Transverse colon (tissue), 4 donors: Measurements from ENCODE around the gene WTIP. TPM values are rescaled to one million over a fixed set of nuclear protein-coding genes. Genes with fewer than 3 reads are reported as not detected.
"Not testable (repeated sequence)": the region's sequence is repeated elsewhere in the genome, so short reads cannot be mapped to it uniquely, and the experiment has no call there.

Source experiments
- DNase-seq: peaks from one replicate; pipeline ENCODE4 v3.0.0-alpha.2; 2019
- H3K27ac ChIP-seq, 4 donors: fragments of 200-600 bp; sonication (generic); 2 replicates each; pipeline ENCODE4 v1.5.1; 2016 to 2018; ENCODE audit warnings: inconsistent platforms in 4 of 4
- H3K27me3 ChIP-seq: fragments of 200-600 bp; sonication (generic); 2 replicates; pipeline ENCODE4 v1.5.1; 2017; ENCODE audit warnings: inconsistent platforms
- H3K36me3 ChIP-seq, 4 donors: fragments of 200-600 bp; sonication (generic); 2 replicates each; pipeline ENCODE4 v1.5.1; 2017 to 2019; ENCODE audit warnings: inconsistent platforms in 4 of 4
- H3K4me1 ChIP-seq, 4 donors: fragments of 200-600 bp; sonication (generic); 2 replicates each; pipeline ENCODE4 v1.5.1; 2017 to 2020; ENCODE audit warnings: inconsistent platforms in 4 of 4
- H3K4me3 ChIP-seq, 4 donors: fragments of 200-600 bp; sonication (generic); 1 replicate in 1 of 4; 2 replicates in 3 of 4; pipeline versions ENCODE4 v1.5.1 to v1.6.1; 2017 to 2019; ENCODE audit warnings: inconsistent platforms in 4 of 4
- H3K9me3 ChIP-seq, 2 donors: fragments of 200-600 bp; sonication (generic); 2 replicates each; pipeline ENCODE4 v1.5.1; 2017 to 2019; ENCODE audit warnings: inconsistent platforms in 2 of 2
- EP300 ChIP-seq: sonication (generic); formaldehyde crosslinking; IDR thresholded peaks from one replicate; pipeline ENCODE4 v1.6.1; 2017; ENCODE audit warnings: antibody characterized with exemption, low read depth
- POLR2A ChIP-seq: fragments of 450-650 bp; IDR thresholded peaks from one replicate; pipeline ENCODE4 v1.6.1; 2016; ENCODE audit warnings: antibody characterized with exemption, mild to moderate bottlenecking, moderate library complexity
- POLR2AphosphoS5 ChIP-seq, 3 donors: sonication (generic); formaldehyde crosslinking; IDR thresholded peaks; one replicate each; pipeline ENCODE4 v1.6.1; 2016; ENCODE audit warnings: antibody characterized with exemption in 3 of 3
- WGBS, 2 donors: methylation state at CpG; one replicate each; pipeline ENCODE4 v1.1.5; 2018; ENCODE audit warnings: low coverage in 1 of 2; 5-methylcytosine and 5-hydroxymethylcytosine counted together
- in situ Hi-C, 4 donors: fragments of 200-750 bp; cut with MboI; loops; one replicate each; pipeline versions ENCODE4 v1.15.0 to v1.15.1; 2017; ENCODE audit warnings: low sequenced_read_pairs in 3 of 4, low pct_ligation_motif_present in 1 of 4, low pct_unique_long_range_greater_than_20kb in 1 of 4
- intact Hi-C: fragments of 100-400 bp; cut with DNase I; formaldehyde crosslinking; loops from one replicate; pipeline ENCODE4 v1.15.1; 2023; ENCODE audit warnings: low total_unique reads
- total RNA-seq, 4 donors: library from RNA; depleted of rRNA; stranded (reverse); fragments of >200 nt; gene quantifications; one replicate each; pipeline ENCODE4 v1.1.0, GENCODE V29; 2016
- TF ChIP-seq, protein P1 (sequence below), 5 experiments: fragments of 200-600 bp in 3 of 5; fragments of 450-650 bp in 2 of 5; sonication (generic) in 3 of 5; IDR thresholded peaks; 1 replicate in 2 of 5; 2 replicates in 3 of 5; pipeline ENCODE4 v1.5.1; 2016 to 2017; ENCODE audit warnings: antibody characterized with exemption in 5 of 5, inconsistent platforms in 3 of 5, mild to moderate bottlenecking in 2 of 5, moderate library complexity in 1 of 5

The WTIP gene
- total RNA-seq, 4 donors from 2014 or later, result 0.60 to 4.1 (median 2.2) TPM

DNA sequence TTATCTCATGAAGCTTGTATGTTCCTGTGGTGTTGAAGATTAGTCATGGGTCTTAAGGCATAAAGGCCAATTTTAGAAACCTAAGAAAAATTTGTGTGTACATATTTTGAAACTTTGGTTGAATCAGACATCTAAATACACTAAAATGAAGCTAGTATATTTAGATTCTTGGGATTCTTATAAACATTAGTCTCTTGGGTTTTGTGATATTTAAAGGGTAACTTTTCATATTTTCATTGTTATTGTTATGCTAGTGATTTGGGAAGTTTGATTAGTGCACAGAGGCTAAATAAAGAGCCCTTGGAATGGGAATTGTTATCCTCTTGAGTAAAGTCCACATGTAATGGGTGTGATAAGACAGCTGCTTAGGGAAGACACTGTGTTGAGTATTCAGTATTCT, 28.8 kb upstream of the WTIP start:
- no peaks in the 10 kb centered on the region for H3K4me1 ChIP-seq
- intact Hi-C loops (no loop called here), in situ Hi-C loops (no loop called here)
- peaks cover 0 to 81% (median 29%) of the 10 kb centered on the region in 4 donors for H3K36me3 ChIP-seq
- no peaks in the 10 kb centered on the region for H3K9me3 ChIP-seq
- H3K27ac ChIP-seq, result no peak overlapping the region
- DNase-seq, result no peak
- H3K27me3 ChIP-seq, result no peaks in the 10 kb centered on the region
- no peak overlapping the region for H3K4me3 ChIP-seq
- no peak for TF ChIP-seq POLR2AphosphoS5 (IDR thresholded peaks at IDR 0.05)

- no peaks in the 10 kb centered on the region for H3K9me3 ChIP-seq
- H3K4me1 ChIP-seq, result no peaks in the 10 kb centered on the region
- in situ Hi-C loops, result no loop called here
- no peak overlapping the region for H3K4me3 ChIP-seq
- no peak for TF ChIP-seq POLR2AphosphoS5 (IDR thresholded peaks at IDR 0.05)
- TF ChIP-seq, protein P1, sequence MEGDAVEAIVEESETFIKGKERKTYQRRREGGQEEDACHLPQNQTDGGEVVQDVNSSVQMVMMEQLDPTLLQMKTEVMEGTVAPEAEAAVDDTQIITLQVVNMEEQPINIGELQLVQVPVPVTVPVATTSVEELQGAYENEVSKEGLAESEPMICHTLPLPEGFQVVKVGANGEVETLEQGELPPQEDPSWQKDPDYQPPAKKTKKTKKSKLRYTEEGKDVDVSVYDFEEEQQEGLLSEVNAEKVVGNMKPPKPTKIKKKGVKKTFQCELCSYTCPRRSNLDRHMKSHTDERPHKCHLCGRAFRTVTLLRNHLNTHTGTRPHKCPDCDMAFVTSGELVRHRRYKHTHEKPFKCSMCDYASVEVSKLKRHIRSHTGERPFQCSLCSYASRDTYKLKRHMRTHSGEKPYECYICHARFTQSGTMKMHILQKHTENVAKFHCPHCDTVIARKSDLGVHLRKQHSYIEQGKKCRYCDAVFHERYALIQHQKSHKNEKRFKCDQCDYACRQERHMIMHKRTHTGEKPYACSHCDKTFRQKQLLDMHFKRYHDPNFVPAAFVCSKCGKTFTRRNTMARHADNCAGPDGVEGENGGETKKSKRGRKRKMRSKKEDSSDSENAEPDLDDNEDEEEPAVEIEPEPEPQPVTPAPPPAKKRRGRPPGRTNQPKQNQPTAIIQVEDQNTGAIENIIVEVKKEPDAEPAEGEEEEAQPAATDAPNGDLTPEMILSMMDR (IDR thresholded peaks at IDR 0.05), result no peak
- no peak for TF ChIP-seq EP300
- TF ChIP-seq POLR2A, result no peak
- H3K36me3 ChIP-seq, result peaks cover 0 to 71% (median 28%) of the 10 kb centered on the region in 4 donors
- DNase-seq, result no peak
- 87% methylated on average over 2 of the region's 2 CpGs for WGBS, 2 donors
- intact Hi-C loops, result no loop called here
- no peak overlapping the region for H3K27ac ChIP-seq
- no peaks in the 10 kb centered on the region for H3K27me3 ChIP-seq
Measured at GRCh38 chr19:34454091-34454490, 27.5 kb upstream of the WTIP start.

DNA sequence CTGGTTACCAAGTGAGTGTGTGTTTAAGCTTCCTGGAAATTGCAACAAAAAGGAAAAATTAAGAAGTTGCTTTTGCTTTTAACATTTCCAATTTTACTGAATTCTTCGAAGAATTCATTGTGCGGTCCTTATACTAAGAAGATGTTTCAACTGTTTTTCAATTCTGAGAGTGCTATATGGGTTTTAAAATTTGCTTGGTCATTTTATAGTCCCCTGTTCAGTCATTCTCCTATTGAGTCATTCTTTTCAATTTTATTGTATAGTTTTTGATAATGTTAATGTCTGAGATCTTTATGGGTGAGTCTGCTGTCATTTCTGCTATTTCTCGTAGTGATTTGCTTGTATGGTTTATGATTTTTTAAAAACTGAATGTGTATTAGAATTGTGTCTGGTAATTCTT, 26.9 kb upstream of the WTIP start:
- intact Hi-C loops (no loop called here), in situ Hi-C loops (no loop called here)
- H3K36me3 ChIP-seq, result peaks cover 0 to 70% (median 31%) of the 10 kb centered on the region in 4 donors
- H3K4me3 ChIP-seq, result no peak overlapping the region
- WGBS, 2 donors, result 86 to 90% methylated on average over 3 of the region's 3 CpGs
- H3K9me3 ChIP-seq, result no peaks in the 10 kb centered on the region
- H3K27ac ChIP-seq, result no peak overlapping the region
- H3K4me1 ChIP-seq, result peaks cover 0 to 3% (median 0%) of the 10 kb centered on the region in 4 donors
- H3K27me3 ChIP-seq, result no peaks in the 10 kb centered on the region
- DNase-seq, result no peak
- TF ChIP-seq POLR2A, result no peak
- TF ChIP-seq EP300, result no peak
- TF ChIP-seq, protein P1 (IDR thresholded peaks at IDR 0.05), result no peak
- no peak for TF ChIP-seq POLR2AphosphoS5 (IDR thresholded peaks at IDR 0.05)

GRCh38 chr19:34455783-34456480, 25.6 kb upstream of the WTIP start:
- H3K27me3 ChIP-seq, H3K4me3 ChIP-seq, H3K9me3 ChIP-seq, DNase-seq, in situ Hi-C loops, H3K27ac ChIP-seq, intact Hi-C loops, H3K4me1 ChIP-seq: not testable (repeated sequence)
- WGBS, 2 donors, result 85 to 95% methylated on average over 8 to 17 of the region's 17 CpGs
- peaks cover 0 to 72% (median 31%) of the 10 kb centered on the region in 4 donors for H3K36me3 ChIP-seq

DNA sequence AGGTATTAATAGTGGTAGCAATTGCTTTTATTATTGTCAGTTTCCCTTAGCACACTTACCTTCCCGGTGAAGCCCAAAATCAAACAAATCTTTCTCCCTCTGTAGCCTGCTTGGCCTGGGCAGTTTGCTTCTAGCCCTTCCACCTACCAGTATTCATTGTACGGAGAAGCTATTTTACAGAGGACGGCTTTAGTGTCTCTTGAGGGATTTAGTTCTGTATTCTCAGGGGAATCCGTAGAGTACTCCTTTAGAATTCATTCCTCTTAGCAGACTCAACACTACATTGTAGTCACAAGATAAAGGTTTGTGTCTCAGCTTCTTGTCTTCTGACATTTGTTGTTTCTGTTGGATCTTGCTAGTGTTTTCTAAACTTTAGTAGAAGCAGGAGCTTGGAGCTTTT, 24.1 kb upstream of the WTIP start:
- no peak overlapping the region for H3K27ac ChIP-seq
- H3K4me1 ChIP-seq, result peaks cover 0 to 9% (median 0%) of the 10 kb centered on the region in 4 donors
- intact Hi-C loops, result no loop called here
- in situ Hi-C loops, result no loop called here
- no peaks in the 10 kb centered on the region for H3K9me3 ChIP-seq
- no peak for DNase-seq
- 84 to 88% methylated on average over 1 to 4 of the region's 4 CpGs for WGBS, 2 donors
- TF ChIP-seq POLR2A, result no peak
- TF ChIP-seq EP300, result no peak
- no peak for TF ChIP-seq POLR2AphosphoS5 (IDR thresholded peaks at IDR 0.05)
- TF ChIP-seq, protein P1 (IDR thresholded peaks at IDR 0.05), result no peak
- no peaks in the 10 kb centered on the region for H3K27me3 ChIP-seq
- no peak overlapping the region for H3K4me3 ChIP-seq
- peaks cover 0 to 75% (median 33%) of the 10 kb centered on the region in 4 donors for H3K36me3 ChIP-seq
